Neuronal stem cell (in vitro differentiated cells): ENCODE data around the gene ADD1.
A peak's percentile ranks its signal among the peaks of the same experiment; 100 is the strongest.

Experiments
- DNase-seq: peaks from one replicate; pipeline ENCODE4 v3.0.0-alpha.2; 2013; ENCODE audit warnings: low spot score
- H2AFZ ChIP-seq: one replicate; pipeline ENCODE4 v1.6.1; 2013; ENCODE audit warnings: mild to moderate bottlenecking, low read length, inconsistent platforms
- H2AK5ac ChIP-seq: 2 replicates; pipeline ENCODE4 v1.6.1; 2013; ENCODE audit warnings: low read depth, mild to moderate bottlenecking, inconsistent platforms, low read length, moderate library complexity, mixed read lengths
- H2BK120ac ChIP-seq: 2 replicates; pipeline ENCODE4 v1.6.1; 2013; ENCODE audit warnings: low read depth, mild to moderate bottlenecking, inconsistent platforms, low read length, moderate library complexity, mixed read lengths
- H2BK12ac ChIP-seq: one replicate; pipeline ENCODE4 v1.6.1; 2013; ENCODE audit warnings: low read length, inconsistent platforms
- H2BK15ac ChIP-seq: 2 replicates; pipeline ENCODE4 v1.6.1; 2013; ENCODE audit warnings: mild to moderate bottlenecking, low read length, inconsistent platforms, mixed read lengths
- H2BK5ac ChIP-seq: one replicate; pipeline ENCODE4 v1.6.1; 2013; ENCODE audit warnings: inconsistent platforms, mild to moderate bottlenecking, low read length, moderate library complexity
- H3K14ac ChIP-seq: one replicate; pipeline ENCODE4 v1.6.1; 2013; ENCODE audit warnings: low read length, inconsistent platforms
- H3K18ac ChIP-seq: 2 replicates; pipeline ENCODE4 v1.6.1; 2013; ENCODE audit warnings: low read length, inconsistent platforms
- H3K23ac ChIP-seq: 2 replicates; pipeline ENCODE4 v1.6.1; 2013; ENCODE audit warnings: low read depth, mild to moderate bottlenecking, mixed read lengths, low read length, inconsistent platforms; ENCODE audit not compliant: poor library complexity
- H3K27ac ChIP-seq: replicated peaks from 3 replicates; pipeline ENCODE4 v1.5.1; 2013; ENCODE audit warnings: low read length, inconsistent platforms
- H3K27me3 ChIP-seq, 3 experiments: 2 replicates each; pipeline ENCODE4 v1.6.1; 2013; ENCODE audit warnings: low read length in 3 of 3, mild to moderate bottlenecking in 2 of 3, inconsistent platforms in 1 of 3, low read depth in 1 of 3, mixed read lengths in 1 of 3, moderate library complexity in 1 of 3; ENCODE audit not compliant: control insufficient read depth in 3 of 3, insufficient read depth in 3 of 3
- H3K36me3 ChIP-seq, 2 donors: replicated peaks in 1 of 2; 2 replicates each; pipeline ENCODE4 v1.6.1; 2013; ENCODE audit warnings: low read length in 2 of 2; ENCODE audit not compliant: control insufficient read depth in 2 of 2, insufficient read depth in 2 of 2
- H3K4ac ChIP-seq: 2 replicates; pipeline ENCODE4 v1.6.1; 2013; ENCODE audit warnings: inconsistent platforms, mild to moderate bottlenecking, low read length, moderate library complexity
- H3K4me1 ChIP-seq, 2 donors: 1 replicate in 1 of 2; 2 replicates in 1 of 2; pipeline ENCODE4 v1.6.1; 2013; ENCODE audit warnings: low read length in 2 of 2, low read depth in 1 of 2; ENCODE audit not compliant: control insufficient read depth in 2 of 2, insufficient read depth in 1 of 2
- H3K4me2 ChIP-seq: one replicate; pipeline ENCODE4 v1.6.1; 2013; ENCODE audit warnings: mild to moderate bottlenecking, low read length, inconsistent platforms; ENCODE audit not compliant: insufficient read depth, poor library complexity, severe bottlenecking
- H3K4me3 ChIP-seq, 2 donors: 2 replicates each; pipeline ENCODE4 v1.5.1; 2013; ENCODE audit warnings: low read length in 2 of 2, mild to moderate bottlenecking in 2 of 2, inconsistent platforms in 1 of 2, moderate library complexity in 1 of 2
- H3K79me1 ChIP-seq: one replicate; pipeline ENCODE4 v1.6.1; 2013; ENCODE audit warnings: low read depth, mild to moderate bottlenecking, inconsistent platforms, low read length, moderate library complexity
- H3K9ac ChIP-seq: one replicate; pipeline ENCODE4 v1.6.1; 2013; ENCODE audit warnings: mild to moderate bottlenecking, low read depth, low read length, inconsistent platforms; ENCODE audit not compliant: poor library complexity
- H3K9me3 ChIP-seq, 2 donors: replicated peaks in 1 of 2; 2 replicates each; pipeline versions ENCODE3 to v1.6.1; 2013; ENCODE audit warnings: low read length in 2 of 2, mild to moderate bottlenecking in 2 of 2, inconsistent platforms in 1 of 2, low read depth in 1 of 2, mixed read lengths in 1 of 2, moderate library complexity in 1 of 2; ENCODE audit not compliant: control insufficient read depth in 2 of 2, insufficient read depth in 1 of 2
- H4K8ac ChIP-seq: one replicate; pipeline ENCODE4 v1.6.1; 2013; ENCODE audit warnings: low read depth, mild to moderate bottlenecking, inconsistent platforms, low read length, moderate library complexity
- H4K91ac ChIP-seq: one replicate; pipeline ENCODE4 v1.6.1; 2013; ENCODE audit warnings: low read length, low read depth, mild to moderate bottlenecking, inconsistent platforms; ENCODE audit not compliant: poor library complexity
- WGBS, 2 donors: extraction: QIAGEN DNeasy Blood & Tissue Kit; methylation state at CpG; one replicate each; pipeline ENCODE4 v1.1.7; 2013; ENCODE audit warnings: missing lambda C conversion rate in 2 of 2, mixed read lengths in 1 of 2; ENCODE audit not compliant: insufficient read length in 2 of 2, insufficient replicate concordance in 1 of 2; ENCODE audit errors: extremely low coverage in 2 of 2; 5-methylcytosine and 5-hydroxymethylcytosine counted together

ADD1 gene

DNA sequence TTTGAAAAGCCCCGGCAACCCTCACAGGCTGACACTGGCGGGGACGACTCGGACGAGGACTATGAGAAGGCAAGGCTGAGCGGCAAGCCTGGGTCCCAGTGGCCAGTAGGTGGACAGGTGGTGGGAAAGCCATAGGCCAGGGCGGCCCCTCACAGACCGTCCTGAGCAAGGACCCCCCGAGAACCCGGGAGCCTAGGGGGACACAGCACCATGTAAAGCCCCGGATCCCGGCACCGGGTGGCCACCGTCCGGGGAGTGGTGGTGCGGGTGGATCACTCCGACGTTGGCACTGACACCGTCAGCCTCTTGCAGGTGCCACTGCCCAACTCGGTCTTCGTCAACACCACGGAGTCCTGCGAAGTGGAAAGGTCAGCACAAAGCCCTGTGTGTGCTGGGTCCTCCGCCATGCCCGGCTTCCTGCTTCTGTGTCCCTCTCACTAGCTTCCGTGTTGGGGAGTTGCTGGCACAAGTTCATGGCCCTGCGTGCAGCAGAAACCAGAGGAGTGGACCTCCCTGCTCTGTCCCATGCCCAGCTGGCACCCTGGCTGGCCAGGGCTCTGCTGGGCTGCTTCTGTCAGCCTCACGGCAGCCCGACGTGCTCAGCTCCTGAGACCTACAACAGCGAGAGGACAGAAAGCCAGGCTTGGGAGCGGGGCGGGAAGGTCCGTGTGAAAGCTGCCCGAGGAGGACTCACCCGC, 11.9 kb upstream of the ADD1 start:
- Histone ChIP-seq H3K9ac (no peak overlapping the region), H2BK12ac (no peak overlapping the region), H4K8ac (no peak overlapping the region), H3K18ac (no peak overlapping the region), H3K79me1 (peaks cover 2% of the 10 kb centered on the region), H2BK5ac (peak overlapping the region; percentile 48), H4K91ac (no peak overlapping the region), H2BK120ac (no peak overlapping the region), H3K27me3 (no peaks in the 10 kb centered on the region), H3K4me1 (no peaks in the 10 kb centered on the region), H3K4me2 (no peak overlapping the region), H3K4ac (no peak overlapping the region), H3K36me3 (peaks cover 30 to 77% of the 10 kb centered on the region in 2 donors), H2AK5ac (no peak overlapping the region), H3K23ac (peak overlapping the region; percentile 65), H2AFZ (no peak overlapping the region), H3K4me3 (no peak overlapping the region), H2BK15ac (no peak overlapping the region), H3K9me3 (no peaks in the 10 kb centered on the region), H3K14ac (no peak overlapping the region), H3K27ac (no peak overlapping the region)
- no peak for DNase-seq
- no CpG with 5 or more reads among the region's 36 CpGs for WGBS, 2 donors

DNA sequence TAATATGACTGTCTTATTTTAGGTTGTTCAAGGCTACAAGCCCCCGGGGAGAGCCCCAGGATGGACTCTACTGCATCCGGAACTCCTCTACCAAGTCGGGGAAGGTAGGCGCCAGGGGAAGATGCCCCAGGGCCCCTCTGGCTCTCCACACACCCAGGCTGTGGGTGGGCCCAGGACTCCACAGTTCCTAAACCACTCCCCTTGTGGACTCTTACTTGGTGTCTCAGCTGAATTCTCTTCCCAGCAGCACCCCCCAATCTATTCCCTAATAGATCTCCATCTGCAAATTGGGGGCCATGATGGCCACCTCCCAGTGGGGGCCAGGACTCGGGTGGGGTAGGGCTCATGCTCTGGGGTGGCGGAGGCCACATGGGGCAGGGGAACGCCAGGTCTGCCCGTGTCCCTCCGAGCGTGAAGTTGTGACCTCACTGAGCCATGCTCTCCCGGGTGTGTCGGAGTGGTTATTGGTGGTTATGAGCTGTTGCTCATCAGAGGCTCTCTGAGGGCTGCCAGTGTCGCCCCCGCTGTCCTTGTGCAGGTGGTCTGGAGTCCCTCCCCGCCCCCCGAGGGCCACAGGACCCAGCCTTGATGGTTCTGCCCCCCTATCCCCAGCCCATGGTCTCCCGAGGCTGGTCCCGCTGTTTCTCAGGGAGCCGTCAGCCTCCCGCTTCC, 11.2 kb upstream of the ADD1 start:
- peaks cover 3 to 4% of the 10 kb centered on the region in 2 donors for H3K4me1 ChIP-seq
- no peak overlapping the region for H2AFZ ChIP-seq
- H2BK12ac ChIP-seq, result no peak overlapping the region
- H4K91ac ChIP-seq, result no peak overlapping the region
- no peak overlapping the region for H2AK5ac ChIP-seq
- no peak overlapping the region for H2BK5ac ChIP-seq
- peaks cover 2% of the 10 kb centered on the region for H3K79me1 ChIP-seq
- H2BK120ac ChIP-seq, result no peak overlapping the region
- H3K36me3 ChIP-seq, result peaks cover 27 to 71% of the 10 kb centered on the region in 2 donors
- DNase-seq, result no peak
- no peak overlapping the region for H3K4me2 ChIP-seq
- H3K27me3 ChIP-seq, result no peaks in the 10 kb centered on the region
- whole genome bisulfite sequencing, 2 donors, result no CpG with 5 or more reads among the region's 20 CpGs
- H2BK15ac ChIP-seq, result no peak overlapping the region
- H3K27ac ChIP-seq, result no peak overlapping the region
- H3K9ac ChIP-seq, result no peak overlapping the region
- no peak overlapping the region for H3K4ac ChIP-seq
- peak overlapping the region; percentile 65 for H3K23ac ChIP-seq
- H3K14ac ChIP-seq, result no peak overlapping the region
- no peak overlapping the region for H3K18ac ChIP-seq
- H4K8ac ChIP-seq, result peak overlapping the region; percentile 17
- H3K9me3 ChIP-seq, result no peaks in the 10 kb centered on the region
- no peak overlapping the region for H3K4me3 ChIP-seq

DNA sequence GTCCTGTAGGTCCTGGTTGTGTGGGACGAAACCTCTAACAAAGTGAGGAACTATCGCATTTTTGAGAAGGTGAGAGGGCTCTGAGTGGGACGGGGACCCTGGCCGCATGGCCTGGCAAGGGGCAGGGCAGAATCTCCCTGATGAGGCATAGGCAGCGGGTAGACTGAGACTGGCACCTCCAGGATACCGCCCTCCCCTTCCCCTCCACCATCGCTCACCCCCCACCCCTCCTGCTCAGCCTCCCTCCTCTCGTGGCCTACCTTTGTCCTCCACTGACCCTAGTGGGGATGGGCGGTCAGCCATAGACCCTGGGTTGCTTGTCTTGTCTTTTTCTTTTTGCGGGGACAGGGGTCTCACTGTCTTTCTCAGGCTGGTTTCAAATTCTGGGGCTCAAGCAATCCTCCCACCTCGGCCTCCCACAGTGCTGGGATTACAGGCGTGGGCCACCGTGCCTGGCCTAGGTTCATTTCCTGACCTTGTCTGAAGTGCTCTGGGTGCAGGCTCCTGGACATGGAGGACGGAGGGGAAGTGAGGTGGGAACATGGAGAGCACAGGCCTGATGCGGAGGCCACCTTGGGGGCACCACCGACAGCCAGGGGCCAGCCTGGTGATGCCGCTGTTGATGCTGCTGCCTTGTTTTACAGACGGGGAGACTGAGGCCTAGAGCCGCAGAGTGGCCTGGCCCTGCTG, 10.5 kb upstream of the ADD1 start:
- no peak overlapping the region for H3K9ac ChIP-seq
- no peak overlapping the region for H3K27ac ChIP-seq
- H3K18ac ChIP-seq, result no peak overlapping the region
- H2BK12ac ChIP-seq, result no peak overlapping the region
- H3K79me1 ChIP-seq, result peaks cover 2% of the 10 kb centered on the region
- no peak for DNase-seq
- no peak overlapping the region for H4K91ac ChIP-seq
- no CpG with 5 or more reads among the region's 19 CpGs for WGBS, 2 donors
- peaks cover 27 to 65% of the 10 kb centered on the region in 2 donors for H3K36me3 ChIP-seq
- H3K4me3 ChIP-seq, result no peak overlapping the region
- no peak overlapping the region for H2BK120ac ChIP-seq
- no peak overlapping the region for H3K4me2 ChIP-seq
- no peak overlapping the region for H3K14ac ChIP-seq
- H2BK5ac ChIP-seq, result no peak overlapping the region
- peaks cover 6 to 11% of the 10 kb centered on the region in 2 donors for H3K4me1 ChIP-seq
- no peak overlapping the region for H2AFZ ChIP-seq
- no peak overlapping the region for H4K8ac ChIP-seq
- no peak overlapping the region for H3K23ac ChIP-seq
- H2BK15ac ChIP-seq, result no peak overlapping the region
- H3K27me3 ChIP-seq, result no peaks in the 10 kb centered on the region
- H3K9me3 ChIP-seq, result no peaks in the 10 kb centered on the region
- no peak overlapping the region for H3K4ac ChIP-seq
- no peak overlapping the region for H2AK5ac ChIP-seq

DNA sequence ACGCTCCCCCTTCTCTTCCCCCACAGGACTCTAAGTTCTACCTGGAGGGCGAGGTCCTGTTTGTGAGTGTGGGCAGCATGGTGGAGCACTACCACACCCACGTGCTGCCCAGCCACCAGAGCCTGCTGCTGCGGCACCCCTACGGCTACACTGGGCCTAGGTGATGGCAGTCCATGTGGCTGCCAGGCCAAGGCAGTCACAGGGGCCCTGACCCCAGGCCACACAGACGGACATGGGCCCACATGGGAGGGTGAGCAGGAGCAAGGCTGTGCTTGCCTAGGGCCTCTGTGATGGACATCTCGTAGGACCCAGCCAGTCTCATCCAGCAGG, 10.0 kb upstream of the ADD1 start:
- no peak overlapping the region for H3K27ac ChIP-seq
- H3K9me3 ChIP-seq, result no peaks in the 10 kb centered on the region
- no peak overlapping the region for H2BK120ac ChIP-seq
- WGBS, 2 donors, result no CpG with 5 or more reads among the region's 7 CpGs
- peak overlapping the region in 1 of 2 donors; percentile 3 for H3K4me3 ChIP-seq
- H3K27me3 ChIP-seq, result no peaks in the 10 kb centered on the region
- peaks cover 2% of the 10 kb centered on the region for H3K79me1 ChIP-seq
- no peak overlapping the region for H4K8ac ChIP-seq
- H2BK12ac ChIP-seq, result no peak overlapping the region
- H3K4me1 ChIP-seq, result peaks cover 6 to 12% of the 10 kb centered on the region in 2 donors
- H2AK5ac ChIP-seq, result no peak overlapping the region
- H3K4me2 ChIP-seq, result no peak overlapping the region
- no peak overlapping the region for H3K23ac ChIP-seq
- H4K91ac ChIP-seq, result no peak overlapping the region
- H3K14ac ChIP-seq, result no peak overlapping the region
- H3K4ac ChIP-seq, result no peak overlapping the region
- no peak overlapping the region for H3K18ac ChIP-seq
- no peak overlapping the region for H2BK5ac ChIP-seq
- H2AFZ ChIP-seq, result no peak overlapping the region
- H3K9ac ChIP-seq, result no peak overlapping the region
- H2BK15ac ChIP-seq, result no peak overlapping the region
- DNase-seq, result no peak
- peaks cover 24 to 60% of the 10 kb centered on the region in 2 donors for H3K36me3 ChIP-seq
